GM12873 (cell line): Measurements from ENCODE around the gene MBTPS1.

Experiments used
- TF ChIP-seq, protein P1 (sequence below): IDR thresholded peaks from 2 replicates; pipeline ENCODE4 v1.5.1; 2012; ENCODE audit warnings: low read depth, mild to moderate bottlenecking, moderate library complexity, low read length, control low read depth; ENCODE audit not compliant: insufficient read depth; ENCODE audit errors: missing control alignments

MBTPS1 gene

DNA sequence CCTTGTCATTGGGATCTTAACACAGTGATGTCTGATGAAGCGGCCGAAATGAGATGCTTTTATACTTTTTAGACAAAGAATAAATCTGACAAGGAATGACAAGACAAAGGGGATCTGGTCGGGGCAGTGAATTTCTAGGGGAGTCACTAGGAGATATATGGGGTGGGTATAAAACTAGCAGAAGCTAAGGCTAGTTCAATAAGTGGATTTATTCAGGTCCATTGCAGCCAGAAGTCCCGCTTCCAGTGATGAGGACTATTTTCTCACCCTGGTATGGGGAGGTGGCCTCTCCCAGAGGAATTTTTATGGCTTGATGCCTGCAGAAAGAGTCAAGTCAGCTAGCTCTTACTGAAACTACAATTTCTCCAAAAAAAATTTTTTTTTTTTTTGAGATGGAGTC is 98.0 kb downstream of the MBTPS1 start:
- TF ChIP-seq, protein P1, sequence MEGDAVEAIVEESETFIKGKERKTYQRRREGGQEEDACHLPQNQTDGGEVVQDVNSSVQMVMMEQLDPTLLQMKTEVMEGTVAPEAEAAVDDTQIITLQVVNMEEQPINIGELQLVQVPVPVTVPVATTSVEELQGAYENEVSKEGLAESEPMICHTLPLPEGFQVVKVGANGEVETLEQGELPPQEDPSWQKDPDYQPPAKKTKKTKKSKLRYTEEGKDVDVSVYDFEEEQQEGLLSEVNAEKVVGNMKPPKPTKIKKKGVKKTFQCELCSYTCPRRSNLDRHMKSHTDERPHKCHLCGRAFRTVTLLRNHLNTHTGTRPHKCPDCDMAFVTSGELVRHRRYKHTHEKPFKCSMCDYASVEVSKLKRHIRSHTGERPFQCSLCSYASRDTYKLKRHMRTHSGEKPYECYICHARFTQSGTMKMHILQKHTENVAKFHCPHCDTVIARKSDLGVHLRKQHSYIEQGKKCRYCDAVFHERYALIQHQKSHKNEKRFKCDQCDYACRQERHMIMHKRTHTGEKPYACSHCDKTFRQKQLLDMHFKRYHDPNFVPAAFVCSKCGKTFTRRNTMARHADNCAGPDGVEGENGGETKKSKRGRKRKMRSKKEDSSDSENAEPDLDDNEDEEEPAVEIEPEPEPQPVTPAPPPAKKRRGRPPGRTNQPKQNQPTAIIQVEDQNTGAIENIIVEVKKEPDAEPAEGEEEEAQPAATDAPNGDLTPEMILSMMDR = no peak

DNA sequence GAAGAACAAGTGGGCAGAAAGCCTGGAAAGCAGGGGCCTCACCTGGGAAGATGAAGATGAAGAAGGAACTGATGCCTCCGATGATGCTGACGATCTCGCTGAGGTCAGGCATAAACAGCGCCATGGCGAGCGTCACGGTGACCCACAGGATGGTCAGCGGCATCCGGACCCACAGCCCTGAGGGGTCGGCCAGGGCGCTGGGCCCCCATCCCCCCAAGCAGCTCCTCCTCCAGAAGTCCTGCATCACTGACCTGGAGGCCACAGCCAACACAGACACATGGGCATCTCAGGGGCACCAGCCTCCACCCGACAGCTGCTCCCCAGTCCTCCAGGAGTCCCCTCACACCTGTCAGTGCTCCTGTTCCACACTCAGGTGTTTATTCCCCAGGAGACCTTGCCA is 100.3 kb downstream of the MBTPS1 start:
- TF ChIP-seq, protein P1 = no peak

DNA sequence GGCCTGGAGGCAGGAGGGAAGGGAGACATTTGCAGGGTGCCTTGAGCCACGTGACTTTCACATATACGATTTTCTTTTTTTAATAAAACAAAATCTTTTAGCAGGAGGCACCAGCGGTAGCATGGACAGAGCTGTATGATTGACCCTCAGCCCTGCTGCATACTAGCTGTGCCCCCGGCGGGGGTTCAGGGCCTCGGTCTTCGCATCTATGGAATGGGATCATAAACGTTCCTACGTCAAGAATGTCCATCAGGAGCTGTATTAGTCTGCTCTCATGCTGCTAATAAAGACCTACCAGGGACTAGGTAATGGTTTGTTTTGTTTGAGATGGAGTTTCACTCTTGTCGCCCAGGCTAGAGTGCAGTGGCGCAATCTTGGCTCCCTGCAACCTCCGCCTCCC is 101.3 kb downstream of the MBTPS1 start:
- TF ChIP-seq, protein P1 = no peak

DNA sequence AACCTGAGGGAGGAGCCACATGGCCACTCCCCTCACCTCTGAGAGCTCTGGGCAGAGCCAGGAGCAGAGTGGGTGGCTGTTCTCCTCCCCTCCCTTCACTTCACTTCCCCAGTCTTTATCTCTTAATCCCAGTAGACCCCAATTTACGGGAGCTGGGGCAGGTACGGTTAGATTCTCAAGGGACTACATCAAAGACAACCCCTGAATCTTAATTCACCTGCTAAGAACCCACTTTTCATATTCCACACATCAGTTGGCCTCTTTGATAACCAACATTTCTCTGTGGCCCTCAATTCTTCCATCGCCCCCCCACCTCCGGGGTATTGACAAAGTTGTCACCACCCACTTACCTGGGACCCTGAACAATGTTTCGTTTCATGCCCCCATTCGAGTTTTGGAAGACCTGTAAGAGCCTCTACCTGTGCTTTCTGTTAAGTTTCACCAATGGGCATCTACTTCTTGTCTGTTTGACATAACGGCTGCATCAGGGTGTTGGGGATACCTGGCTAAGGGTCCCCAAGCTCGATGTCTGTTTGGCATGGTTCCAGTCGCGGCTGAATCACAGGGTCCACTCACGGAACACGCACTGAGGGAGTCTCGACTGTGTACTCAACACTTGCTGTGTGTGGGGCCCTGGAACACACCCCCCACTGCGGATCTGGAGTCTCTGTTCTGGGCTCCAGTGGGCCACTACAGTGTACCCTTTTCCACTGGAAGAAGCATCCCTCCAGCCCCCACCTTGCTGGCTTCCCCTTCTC is 102.0 kb downstream of the MBTPS1 start:
- TF ChIP-seq, protein P1 = no peak

DNA sequence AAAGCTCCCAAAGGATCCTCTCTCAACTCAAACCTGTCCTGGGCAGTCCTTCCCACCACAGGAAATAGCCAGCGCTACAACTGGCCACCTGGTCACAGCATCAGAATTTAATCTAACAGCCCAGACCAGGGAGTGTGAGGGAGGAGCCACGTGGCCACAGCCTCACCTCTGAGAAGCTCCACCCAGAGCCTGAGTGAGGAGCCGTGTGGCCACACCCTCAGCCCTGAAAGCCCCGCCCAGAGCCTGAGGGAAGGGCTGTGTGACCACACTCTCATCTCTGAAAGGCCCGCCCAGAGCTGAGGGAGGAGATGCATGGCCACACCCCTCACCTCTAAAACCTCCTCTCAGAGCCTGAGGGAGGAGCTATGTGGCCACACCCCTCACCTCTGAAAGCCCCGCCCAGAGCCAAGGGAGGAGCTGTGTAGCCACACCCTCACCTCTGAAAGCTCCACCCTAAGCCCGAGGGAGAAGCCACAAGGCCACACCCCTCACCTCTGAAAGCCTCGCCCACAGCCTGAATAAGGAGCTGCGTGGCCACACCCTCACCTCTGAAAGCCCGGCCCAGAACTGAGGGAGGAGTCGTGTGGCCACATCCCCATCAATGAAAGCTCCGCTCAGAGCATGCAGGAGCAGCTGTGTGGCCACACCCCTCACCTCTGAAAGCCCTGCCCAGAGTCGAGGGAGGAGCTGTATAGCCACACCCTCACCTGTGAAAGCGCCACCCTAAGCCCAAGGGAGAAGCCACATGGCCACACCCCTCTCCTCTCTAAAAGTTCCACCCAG is 102.8 kb downstream of the MBTPS1 start:
- TF ChIP-seq, protein P1 = no peak

DNA sequence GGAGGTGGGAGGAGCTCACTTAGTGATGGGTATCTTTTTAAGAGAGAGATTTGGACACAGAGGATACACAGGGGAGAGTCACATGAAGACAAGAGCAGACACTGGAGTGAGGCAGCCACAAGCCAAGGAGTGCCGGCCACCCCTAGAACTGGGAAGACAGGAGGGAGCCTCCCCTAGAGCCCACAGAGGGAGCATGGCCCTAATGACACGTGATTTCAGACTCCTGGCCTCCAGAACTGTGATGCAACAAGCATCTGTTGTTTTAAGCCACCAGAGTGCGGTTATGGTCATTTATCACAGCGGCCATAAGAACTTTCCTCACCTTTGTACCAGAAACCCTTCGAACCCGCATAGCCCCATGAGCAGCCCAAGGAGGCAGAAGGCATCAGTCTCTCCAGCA is 107.5 kb downstream of the MBTPS1 start:
- TF ChIP-seq, protein P1 = no peak

DNA sequence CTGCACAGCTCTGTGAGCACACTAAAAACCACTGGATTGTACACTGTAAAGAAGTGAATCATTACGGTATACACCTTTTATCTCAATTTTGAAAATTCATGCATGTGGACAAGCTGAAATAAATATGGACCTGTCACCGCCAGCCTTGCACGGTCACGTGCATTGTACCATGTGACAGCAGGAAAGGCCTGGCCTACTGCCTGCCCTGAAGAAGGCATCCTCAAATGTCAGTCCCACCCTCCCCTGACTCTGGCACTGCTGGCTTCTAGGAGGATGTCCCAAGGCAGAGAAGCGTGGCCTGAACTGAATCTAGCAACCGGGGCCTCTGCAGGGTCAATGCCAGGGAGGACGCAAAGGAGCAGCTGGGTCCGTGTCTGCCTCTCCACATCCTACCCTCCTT is 108.8 kb downstream of the MBTPS1 start:
- TF ChIP-seq, protein P1 = no peak
